ENCODE results near the gene SLC12A5. TPM values are rescaled to one million over a fixed set of nuclear protein-coding genes. Genes with fewer than 3 reads are reported as not detected.

Gene SLC12A5
- total and polyA plus RNA-seq, 9 of the 15 experiments (the other 6 are each of a cell fraction or from before 2014, with no cell fraction given): 0.36 to 7.5 (median 2.1) TPM

DNA sequence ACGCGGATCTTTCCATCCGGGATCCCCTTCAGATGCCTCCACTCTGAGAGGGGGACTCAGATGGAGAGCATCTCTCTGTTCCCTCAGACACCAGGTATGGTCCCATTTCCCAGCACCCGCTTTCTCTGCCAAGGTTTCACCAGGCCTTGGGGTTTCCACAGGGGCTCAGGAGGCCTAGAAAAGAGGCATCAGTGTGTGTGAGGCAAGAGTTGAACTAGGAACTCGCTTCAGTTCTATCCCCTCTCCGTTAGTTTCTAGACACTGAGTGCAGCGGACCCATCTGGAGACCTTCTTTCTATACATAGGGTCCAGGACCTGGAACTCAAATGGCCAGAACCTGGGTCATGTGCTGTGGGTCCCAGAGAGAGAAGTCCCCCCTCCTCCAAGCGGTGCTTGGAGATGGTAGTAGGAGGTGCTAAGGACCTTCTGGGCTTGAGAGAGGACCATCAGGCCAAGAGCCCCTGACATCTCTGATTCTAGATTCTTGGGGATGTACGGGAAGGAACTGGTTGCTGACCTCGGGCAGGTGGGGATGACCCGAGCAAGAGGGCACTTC is 2.1 kb downstream of the SLC12A5 start:
- Histone ChIP-seq H3K79me2 (ENCODE audit: control insufficient read depth, insufficient read depth, low read length) (no peaks in the 10 kb centered on the region), H3K9ac (ENCODE audit: insufficient read depth in 1 of 2, low read depth in 2 of 2, low read length in 2 of 2) (no peak overlapping the region), H3K27ac (ENCODE audit: extremely low read depth, low read depth, low read length) (no peak overlapping the region), H2AFZ (ENCODE audit: low read depth, low read length) (no peak overlapping the region), H3K36me3 (ENCODE audit: control insufficient read depth, insufficient read depth, low read length) (no peaks in the 10 kb centered on the region), H4K20me1 (replicated peaks; ENCODE audit: control insufficient read depth, insufficient read depth, low read length) (peaks cover 16% of the 10 kb centered on the region), H3K9me3 (replicated peaks; ENCODE audit: control insufficient read depth, insufficient read depth, low read depth, low read length) (no peaks in the 10 kb centered on the region), H3K4me1 (replicated peaks in 1 of 2; ENCODE audit: control insufficient read depth in 2 of 2, insufficient read depth in 2 of 2, low read length in 2 of 2) (peaks cover 0 to 26% of the 10 kb centered on the region in 2 experiments; a peak in 1 of 5 replicates), H3K4me3 (no peak overlapping the region), H3K27me3 (ENCODE audit: control insufficient read depth in 2 of 2, insufficient read depth in 2 of 2, low read length in 2 of 2) (peaks cover 12 to 37% of the 10 kb centered on the region in 2 experiments), H3K4me2 (ENCODE audit: insufficient read depth, low read length) (no peak overlapping the region), H3K9me1 (ENCODE audit: control insufficient read depth, insufficient read depth, low read length) (no peaks in the 10 kb centered on the region)
- DNase-seq (ENCODE audit: extremely low read depth in 1 of 4, low spot score in 3 of 4) (no peak), FAIRE-seq (no peak), ATAC-seq (no peak)
- POLR2A ChIA-PET: no interaction called here
- CTCF ChIA-PET (ENCODE audit: low intra/inter-chr PET ratio): no interaction called here
- no peak for TF ChIP-seq CTBP1 (IDR thresholded peaks at IDR 0.05; ENCODE audit: borderline replicate concordance)
- no peak for TF ChIP-seq NCOA2 (IDR thresholded peaks at IDR 0.05; ENCODE audit: partially characterized antibody in 2 of 2)
- TF ChIP-seq TARDBP (IDR thresholded peaks at IDR 0.05): no peak
- no peak for TF ChIP-seq SMAD3 (CRISPR knock-in tag; conservative IDR thresholded peaks at IDR 0.05)
- TF ChIP-seq, protein P1, sequence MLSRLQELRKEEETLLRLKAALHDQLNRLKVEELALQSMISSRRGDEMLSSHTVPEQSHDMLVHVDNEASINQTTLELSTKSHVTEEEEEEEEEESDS (CRISPR knock-in tag; IDR thresholded peaks at IDR 0.05): no peak
- no peak for TF ChIP-seq ZNF384 (IDR thresholded peaks at IDR 0.05; ENCODE audit: low read depth, low read length)
- no peak for TF ChIP-seq ATF1 (CRISPR knock-in tag; IDR thresholded peaks at IDR 0.05)
- TF ChIP-seq ATF1 (tag; IDR thresholded peaks at IDR 0.05): no peak
- no TSS peak for BruUV-seq (replicated peaks)
- in situ Hi-C loops (cut with MboI): no loop called here
- 6% methylated on average over 10 of the region's 11 CpGs for WGBS (ENCODE audit: insufficient coverage, low coverage, missing lambda C conversion rate)
- intact Hi-C loops (cut with micrococcal nuclease): no loop called here

All from K562 (cell line).